IPS DF 6.9 (cell line): ENCODE results near the gene BRPF1.
"Not testable (repeated sequence)": the region's sequence is repeated elsewhere in the genome, so short reads cannot be mapped to it uniquely, and the experiment has no call there.

Experiments used
- DNase-seq: peaks from one replicate; pipeline ENCODE4 v3.0.0-alpha.2; 2013; ENCODE audit warnings: low read depth, low spot score
- H3K27ac ChIP-seq: one replicate; pipeline ENCODE4 v1.5.1; 2013; ENCODE audit warnings: low read length, control low read depth
- H3K27me3 ChIP-seq: 2 replicates; pipeline ENCODE4 v1.6.1; 2013; ENCODE audit warnings: mild to moderate bottlenecking, low read length; ENCODE audit not compliant: control insufficient read depth, insufficient read depth
- H3K36me3 ChIP-seq: 2 replicates; pipeline ENCODE4 v1.6.1; 2013; ENCODE audit warnings: low read length; ENCODE audit not compliant: control insufficient read depth, insufficient read depth
- H3K4me1 ChIP-seq: 2 replicates; pipeline ENCODE4 v1.6.1; 2013; ENCODE audit warnings: low read length; ENCODE audit not compliant: control insufficient read depth, insufficient read depth
- H3K4me3 ChIP-seq: 2 replicates; pipeline ENCODE4 v1.5.1; 2013; ENCODE audit warnings: mild to moderate bottlenecking, low read length
- H3K9me3 ChIP-seq: 2 replicates; pipeline ENCODE4 v1.6.1; 2013; ENCODE audit warnings: low read length, inconsistent platforms; ENCODE audit not compliant: control insufficient read depth, insufficient read depth
- WGBS: extraction: QIAGEN DNeasy Blood & Tissue Kit; methylation state at CpG from one replicate; pipeline ENCODE4 v1.1.7; 2013; ENCODE audit warnings: mixed read lengths, missing lambda C conversion rate; ENCODE audit not compliant: insufficient read length, insufficient coverage; 5-methylcytosine and 5-hydroxymethylcytosine counted together

The BRPF1 gene

GRCh38 chr3:9767418-9767817 is 35.9 kb downstream of the BRPF1 start:
- no peak for DNase-seq
- Histone ChIP-seq H3K9me3 (no peaks in the 10 kb centered on the region), H3K4me1 (no peaks in the 10 kb centered on the region; the same call in 1 of the 2 replicates), H3K27ac (no peak overlapping the region), H3K36me3 (no peaks in the 10 kb centered on the region), H3K4me3 (no peak overlapping the region), H3K27me3 (peaks cover 1% of the 10 kb centered on the region; the same call in 1 of the 2 replicates)
- no CpG with 5 or more reads among the region's 7 CpGs for WGBS

- Histone ChIP-seq H3K9me3 (no peaks in the 10 kb centered on the region), H3K4me3 (no peak overlapping the region), H3K27me3 (peaks cover 1% of the 10 kb centered on the region; the same call in 1 of the 2 replicates), H3K27ac (no peak overlapping the region), H3K4me1 (no peaks in the 10 kb centered on the region; the same call in 1 of the 2 replicates), H3K36me3 (no peaks in the 10 kb centered on the region)
- WGBS = no CpG with 5 or more reads among the region's 6 CpGs
- no peak for DNase-seq
Measured at GRCh38 chr3:9768141-9768775, 36.7 kb downstream of the BRPF1 start.

- H3K27me3 ChIP-seq = peaks cover 1% of the 10 kb centered on the region; the same call in 1 of the 2 replicates
- H3K9me3 ChIP-seq = no peaks in the 10 kb centered on the region
- H3K4me3 ChIP-seq = no peak overlapping the region
- WGBS = 100% methylated on average over 2 of the region's 5 CpGs
- H3K36me3 ChIP-seq = no peaks in the 10 kb centered on the region
- DNase-seq = no peak
- H3K27ac ChIP-seq = no peak overlapping the region
- H3K4me1 ChIP-seq = no peaks in the 10 kb centered on the region; the same call in 1 of the 2 replicates
Measured at GRCh38 chr3:9769012-9769411, 37.5 kb downstream of the BRPF1 start.

- no peaks in the 10 kb centered on the region; the same call in 1 of the 2 replicates for H3K4me1 ChIP-seq
- H3K4me3 ChIP-seq = peak within 1 kb of the TSS; percentile 30; the same call in 1 of the 2 replicates
- no CpG with 5 or more reads among the region's 49 CpGs for WGBS
Measured at GRCh38 chr3:9769426-9770275, 38.1 kb downstream of the BRPF1 start, which contains the start of gene CAMK1. TSS of gene CAMK1 (minus strand) at chr3:9769947. CDS start at chr3:9767749, 2,198 bp downstream.

GRCh38 chr3:9770276-9770812 is 38.8 kb downstream of the BRPF1 start:
- no peak for DNase-seq
- Histone ChIP-seq H3K27me3 (peaks cover 1% of the 10 kb centered on the region; the same call in 1 of the 2 replicates), H3K4me3 (peak overlapping the region; percentile 30; the same call in 1 of the 2 replicates), H3K36me3 (no peaks in the 10 kb centered on the region), H3K4me1 (no peaks in the 10 kb centered on the region; the same call in 1 of the 2 replicates), H3K27ac (no peak overlapping the region), H3K9me3 (no peaks in the 10 kb centered on the region)
- no CpG with 5 or more reads among the region's 15 CpGs for WGBS

More at GRCh38 chr3:9769426-9770275, 38.1 kb downstream of the BRPF1 start, which contains the start of gene CAMK1:
- no peaks in the 10 kb centered on the region for H3K36me3 ChIP-seq
- no peak within 1 kb of the TSS for H3K27ac ChIP-seq
- DNase-seq = no peak
- no peaks in the 10 kb centered on the region for H3K9me3 ChIP-seq
- H3K27me3 ChIP-seq = peaks cover 1% of the 10 kb centered on the region; the same call in 1 of the 2 replicates

- not testable (repeated sequence) for H3K27ac ChIP-seq, H3K27me3 ChIP-seq, H3K4me1 ChIP-seq, H3K36me3 ChIP-seq, H3K9me3 ChIP-seq, DNase-seq, H3K4me3 ChIP-seq
- WGBS = no CpG with 5 or more reads among the region's 2 CpGs
Measured at GRCh38 chr3:9771007-9771406, 39.5 kb downstream of the BRPF1 start.

- no peak overlapping the region for H3K27ac ChIP-seq
- WGBS = 100% methylated on average over 1 of the region's 5 CpGs
- no peaks in the 10 kb centered on the region for H3K9me3 ChIP-seq
- H3K4me3 ChIP-seq = no peak overlapping the region
- no peaks in the 10 kb centered on the region for H3K4me1 ChIP-seq
- peaks cover 3% of the 10 kb centered on the region; the same call in 1 of the 2 replicates for H3K36me3 ChIP-seq
- DNase-seq = no peak
- H3K27me3 ChIP-seq = no peaks in the 10 kb centered on the region
Measured at GRCh38 chr3:9776896-9777693, 45.6 kb downstream of the BRPF1 start.

GRCh38 chr3:9777694-9778021 is 46.1 kb downstream of the BRPF1 start:
- Histone ChIP-seq H3K36me3 (peaks cover 3% of the 10 kb centered on the region; the same call in 1 of the 2 replicates), H3K4me1 (no peaks in the 10 kb centered on the region), H3K4me3 (no peak overlapping the region), H3K27me3 (no peaks in the 10 kb centered on the region), H3K9me3 (no peaks in the 10 kb centered on the region), H3K27ac (no peak overlapping the region)
- DNase-seq = no peak
- WGBS = no CpG with 5 or more reads among the region's 1 CpG

GRCh38 chr3:9778143-9779074 is 46.9 kb downstream of the BRPF1 start:
- no peaks in the 10 kb centered on the region for H3K9me3 ChIP-seq
- peaks cover 3% of the 10 kb centered on the region; the same call in 1 of the 2 replicates for H3K36me3 ChIP-seq
- DNase-seq = no peak
- H3K27me3 ChIP-seq = no peaks in the 10 kb centered on the region
- H3K4me1 ChIP-seq = no peaks in the 10 kb centered on the region
- WGBS = no CpG with 5 or more reads among the region's 5 CpGs
- H3K4me3 ChIP-seq = no peak overlapping the region
- no peak overlapping the region for H3K27ac ChIP-seq
